ENCODE data around the gene CDR2.
A peak's percentile ranks its signal among the peaks of the same experiment; 100 is the strongest.

The CDR2 gene

GRCh38 chr16:22380529-22380928 is 6.1 kb upstream of the CDR2 start:
- no peak for TF ChIP-seq CTCF (IDR thresholded peaks at IDR 0.05; ENCODE audit: borderline replicate concordance, control extremely low read depth, extremely low read depth, insufficient read depth, missing control alignments)
- no peak for DNase-seq (ENCODE audit: low spot score)
- in situ Hi-C loops (cut with MboI; ENCODE audit: low sequenced_read_pairs, unreplicated experiment): no loop called here

GRCh38 chr16:22379656-22380055 is 5.2 kb upstream of the CDR2 start:
- TF ChIP-seq CTCF (IDR thresholded peaks at IDR 0.05; ENCODE audit: borderline replicate concordance, control extremely low read depth, extremely low read depth, insufficient read depth, missing control alignments): no peak
- in situ Hi-C loops (cut with MboI; ENCODE audit: low sequenced_read_pairs, unreplicated experiment): no loop called here
- DNase-seq (ENCODE audit: low spot score): no peak

- no peak for TF ChIP-seq CTCF (IDR thresholded peaks at IDR 0.05; ENCODE audit: borderline replicate concordance, control extremely low read depth, extremely low read depth, insufficient read depth, missing control alignments)
- no peak for DNase-seq (ENCODE audit: low spot score)
- in situ Hi-C loops (cut with MboI; ENCODE audit: low sequenced_read_pairs, unreplicated experiment): no loop called here
These were observed 1.7 kb upstream of the CDR2 start for GRCh38 chr16:22375963-22376640.

GRCh38 chr16:22375117-22375962 is 921 bp upstream of the CDR2 start:
- no peak for TF ChIP-seq CTCF (IDR thresholded peaks at IDR 0.05; ENCODE audit: borderline replicate concordance, control extremely low read depth, extremely low read depth, insufficient read depth, missing control alignments)
- in situ Hi-C loops (cut with MboI; ENCODE audit: low sequenced_read_pairs, unreplicated experiment): no loop called here
- DNase-seq (ENCODE audit: low spot score): no peak

- in situ Hi-C loops (cut with MboI; ENCODE audit: low sequenced_read_pairs, unreplicated experiment): no loop called here
- TF ChIP-seq CTCF (IDR thresholded peaks at IDR 0.05; ENCODE audit: borderline replicate concordance, control extremely low read depth, extremely low read depth, insufficient read depth, missing control alignments): no peak
- DNase-seq (ENCODE audit: low spot score): peak; percentile 38
These were observed 633 bp downstream of the CDR2 start for GRCh38 chr16:22373662-22374310.

GRCh38 chr16:22372882-22373661 is 1.3 kb downstream of the CDR2 start:
- in situ Hi-C loops (cut with MboI; ENCODE audit: low sequenced_read_pairs, unreplicated experiment): no loop called here
- TF ChIP-seq CTCF (IDR thresholded peaks at IDR 0.05; ENCODE audit: borderline replicate concordance, control extremely low read depth, extremely low read depth, insufficient read depth, missing control alignments): no peak
- DNase-seq (ENCODE audit: low spot score): no peak
